Adrenal gland (tissue), 12 donors: Measurements from ENCODE around the gene C20orf144. TPM values are rescaled to one million over a fixed set of nuclear protein-coding genes. Genes with fewer than 3 reads are reported as not detected.

ENCODE experiments used
- DNase-seq, 7 donors: peaks; one replicate each; pipeline ENCODE4 v3.0.0-alpha.2; 2019 to 2020
- H3K27ac ChIP-seq, 5 donors: fragments of 200-600 bp; sonication (generic) in 4 of 5; 1 replicate in 3 of 5; 2 replicates in 2 of 5; pipeline versions ENCODE4 v1.5.1 to v1.8.0; 2016 to 2020; ENCODE audit warnings: mild to moderate bottlenecking in 1 of 5
- H3K27me3 ChIP-seq: fragments of 200-600 bp; 2 replicates; pipeline ENCODE4 v1.8.0; 2021
- H3K36me3 ChIP-seq, 2 donors: fragments of 200-600 bp; replicated peaks in 1 of 2; 1 replicate in 1 of 2; 2 replicates in 1 of 2; pipeline versions ENCODE4 v1.5.1 to v1.8.0; 2018 to 2022
- H3K4me1 ChIP-seq, 2 donors: fragments of 200-600 bp; replicated peaks in 1 of 2; 1 replicate in 1 of 2; 2 replicates in 1 of 2; pipeline versions ENCODE4 v1.5.1 to v1.8.0; 2018 to 2021
- H3K4me3 ChIP-seq, 4 donors: fragments of 200-600 bp; sonication (generic) in 3 of 4; one replicate each; pipeline ENCODE4 v1.5.1; 2016 to 2018
- H3K9me3 ChIP-seq, 3 donors: fragments of 200-600 bp; sonication (generic) in 1 of 3; replicated peaks in 1 of 3; 1 replicate in 2 of 3; 2 replicates in 1 of 3; pipeline versions ENCODE4 v1.5.1 to v1.8.0; 2016 to 2021
- CTCF ChIP-seq, 6 experiments: fragments of 450-650 bp in 4 of 6; fragments of 200-600 bp in 2 of 6; sonication (generic) in 1 of 6; IDR thresholded peaks; 1 replicate in 5 of 6; 2 replicates in 1 of 6; pipeline versions ENCODE4 v1.5.1 to v1.8.0; 2016 to 2021; ENCODE audit warnings: antibody characterized with exemption in 6 of 6, mild to moderate bottlenecking in 2 of 6, moderate library complexity in 1 of 6
- POLR2A ChIP-seq, 2 donors: fragments of 450-650 bp; IDR thresholded peaks; one replicate each; pipeline ENCODE4 v1.6.1; 2017; ENCODE audit warnings: antibody characterized with exemption in 2 of 2, mild to moderate bottlenecking in 2 of 2, moderate library complexity in 1 of 2
- WGBS, 4 donors: extraction: QIAGEN DNeasy Blood & Tissue Kit in 2 of 4; methylation state at CpG; one replicate each; pipeline versions ENCODE4 v1.1.5 to v1.1.7; 2013 to 2017; 5-methylcytosine and 5-hydroxymethylcytosine counted together
- intact Hi-C, 2 donors: fragments of 100-400 bp; cut with DNase I; formaldehyde crosslinking; loops; one replicate each; pipeline versions ENCODE4 v1.14.1 to v1.15.0; 2022 to 2023
- polyA plus RNA-seq, 3 donors: library from polyadenylated mRNA; stranded (reverse); fragments of 200-250 nt in 2 of 3; fragments of 350-450 nt in 1 of 3; fragmentation: Illumina TruSeq in 1 of 3; extraction: RNeasy Lipid Tissue Mini Kit (QIAGEN cat#74804) in 1 of 3; gene quantifications; one replicate each; pipeline ENCODE4 v1.2.3, GENCODE V29; 2013 to 2014
- total RNA-seq, 9 donors: library from RNA; depleted of rRNA in 4 of 9; stranded (reverse); fragments of >200 nt in 4 of 9; fragments of 120-200 nt in 1 of 9; fragmentation: NEBNext Ultra II Directional in 1 of 9; extraction: Animal tissue kit (Norgen Biotek cat#: 25700) in 1 of 9; gene quantifications; one replicate each; pipeline versions ENCODE4 v1.1.0 to v1.2.4, GENCODE V29; 2013 to 2023
- donor health status: healthy with polysubstance abuse.
- donor health status: Bipolar disorder and iron deficiency.
- donor health status: DM: yes; HTN: yes; CAD: no.
- donor health status: DM: no; HTN: no; CAD: no.
- donor health status: DM: no; HTN: no; CAD: no.
- donor health status: DM: yes; HTN: yes; CAD: no.

C20orf144 gene
- total and polyA plus RNA-seq, 12 donors, result 0.06 to 0.32 (median 0.14) TPM; not detected in 7

GRCh38 chr20:33707668-33708067 lies 45.5 kb downstream of the C20orf144 start:
- H3K9me3 ChIP-seq, result no peaks in the 10 kb centered on the region
- 88 to 94% (median 90%) methylated on average over 11 of the region's 11 CpGs for WGBS, 4 donors
- no peaks in the 10 kb centered on the region for H3K27me3 ChIP-seq
- H3K4me3 ChIP-seq, result no peak overlapping the region
- TF ChIP-seq CTCF (IDR thresholded peaks at IDR 0.05), result no peak
- TF ChIP-seq POLR2A (IDR thresholded peaks at IDR 0.05), result no peak
- DNase-seq, result no peak
- H3K36me3 ChIP-seq, result peaks cover 0 to 21% of the 10 kb centered on the region in 2 donors
- H3K27ac ChIP-seq, result no peak overlapping the region
- intact Hi-C loops, result no loop called here
- peaks cover 3 to 12% of the 10 kb centered on the region in 2 donors for H3K4me1 ChIP-seq

- 62 to 69% (median 66%) methylated on average over 2 of the region's 2 CpGs; no CpG with 5 or more reads in 1 of the 4 donors for WGBS, 4 donors
- no peaks in the 10 kb centered on the region for H3K9me3 ChIP-seq
- H3K27me3 ChIP-seq, result no peaks in the 10 kb centered on the region
- peak overlapping the region; percentile 51 to 86 (median 79) for H3K27ac ChIP-seq
- intact Hi-C loops, result no loop called here
- no peak overlapping the region for H3K4me3 ChIP-seq
- peaks cover 3 to 14% of the 10 kb centered on the region in 2 donors for H3K4me1 ChIP-seq
- TF ChIP-seq POLR2A (IDR thresholded peaks at IDR 0.05), result no peak
- TF ChIP-seq CTCF (IDR thresholded peaks at IDR 0.05), result no peak
- peaks cover 0 to 33% of the 10 kb centered on the region in 2 donors for H3K36me3 ChIP-seq
- peak in 6 of 7 donors; percentile 50 to 78 (median 62) for DNase-seq
These were observed 47.3 kb downstream of the C20orf144 start for GRCh38 chr20:33709398-33709797.

- DNase-seq, result peak in 1 of 7 donors; percentile 20
- WGBS, 4 donors, result 77 to 85% (median 79%) methylated on average over 16 of the region's 16 CpGs
- TF ChIP-seq POLR2A (IDR thresholded peaks at IDR 0.05) (no peak), CTCF (IDR thresholded peaks at IDR 0.05) (no peak)
- H3K27me3 ChIP-seq, result no peaks in the 10 kb centered on the region
- H3K4me3 ChIP-seq, result no peak overlapping the region
- H3K4me1 ChIP-seq, result peaks cover 3 to 14% of the 10 kb centered on the region in 2 donors
- no peaks in the 10 kb centered on the region for H3K9me3 ChIP-seq
- H3K27ac ChIP-seq, result peak overlapping the region in 3 of 5 donors; percentile 54 to 86 (median 79)
- H3K36me3 ChIP-seq, result peaks cover 0 to 33% of the 10 kb centered on the region in 2 donors
- intact Hi-C loops, result no loop called here
These were observed 47.9 kb downstream of the C20orf144 start for GRCh38 chr20:33709905-33710541.

- Histone ChIP-seq H3K4me1 (peaks cover 3 to 14% of the 10 kb centered on the region in 2 donors), H3K9me3 (no peaks in the 10 kb centered on the region), H3K27ac (peak overlapping the region in 2 of 5 donors; percentile 26 to 54), H3K27me3 (no peaks in the 10 kb centered on the region), H3K4me3 (no peak overlapping the region), H3K36me3 (peaks cover 0 to 33% of the 10 kb centered on the region in 2 donors)
- peak in 1 of 7 donors; percentile 21 for DNase-seq
- TF ChIP-seq CTCF (IDR thresholded peaks at IDR 0.05) (no peak), POLR2A (IDR thresholded peaks at IDR 0.05) (no peak)
- WGBS, 4 donors, result 51 to 63% (median 53%) methylated on average over 12 to 14 of the region's 14 CpGs
- intact Hi-C loops, result no loop called here
These were observed 48.7 kb downstream of the C20orf144 start for GRCh38 chr20:33710681-33711445.
